HG03457 (cell line): Measurements from ENCODE around the gene DDX49.

Experiments
- ATAC-seq: cut with Tn5 transposase; IDR thresholded peaks from one replicate; pipeline ENCODE4 v1.9.1; 2021; ENCODE audit warnings: moderate number of reproducible peaks; ENCODE audit not compliant: unreplicated experiment

The DDX49 gene

DNA sequence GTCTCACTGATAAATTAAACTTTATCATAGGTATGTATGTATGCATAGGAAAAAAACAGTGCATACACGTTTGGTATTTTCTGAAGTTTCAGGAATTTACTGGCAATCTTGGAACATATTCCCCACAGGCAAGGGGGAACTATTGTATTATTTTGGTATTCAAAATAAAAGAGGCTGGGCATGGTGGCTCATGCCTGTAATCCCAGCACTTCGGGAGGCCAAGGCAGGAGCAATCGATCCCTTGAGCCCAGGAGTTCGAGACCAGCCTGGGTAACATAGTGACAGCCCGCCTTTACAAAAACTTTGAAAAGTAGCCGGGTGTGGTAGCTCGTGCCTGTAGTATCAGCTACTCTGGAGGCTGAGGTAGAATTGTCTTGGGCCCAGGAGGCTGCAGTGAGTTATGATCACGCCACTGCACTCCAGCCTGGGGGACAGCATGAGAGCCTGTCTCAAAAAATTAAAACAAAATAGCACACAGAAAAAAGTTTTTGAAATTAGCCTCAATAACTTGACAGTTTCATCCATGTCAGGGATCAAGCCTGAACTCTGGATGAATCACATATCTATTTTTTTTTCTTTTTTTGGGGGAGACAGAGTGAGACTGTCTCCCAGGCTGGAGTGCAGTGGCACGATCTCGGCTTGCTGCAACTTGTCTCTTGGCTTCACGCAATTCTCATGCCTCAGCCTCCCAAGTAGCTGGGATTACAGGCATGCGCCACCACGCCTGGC lies 50.6 kb downstream of the DDX49 start:
- ATAC-seq: no peak

DNA sequence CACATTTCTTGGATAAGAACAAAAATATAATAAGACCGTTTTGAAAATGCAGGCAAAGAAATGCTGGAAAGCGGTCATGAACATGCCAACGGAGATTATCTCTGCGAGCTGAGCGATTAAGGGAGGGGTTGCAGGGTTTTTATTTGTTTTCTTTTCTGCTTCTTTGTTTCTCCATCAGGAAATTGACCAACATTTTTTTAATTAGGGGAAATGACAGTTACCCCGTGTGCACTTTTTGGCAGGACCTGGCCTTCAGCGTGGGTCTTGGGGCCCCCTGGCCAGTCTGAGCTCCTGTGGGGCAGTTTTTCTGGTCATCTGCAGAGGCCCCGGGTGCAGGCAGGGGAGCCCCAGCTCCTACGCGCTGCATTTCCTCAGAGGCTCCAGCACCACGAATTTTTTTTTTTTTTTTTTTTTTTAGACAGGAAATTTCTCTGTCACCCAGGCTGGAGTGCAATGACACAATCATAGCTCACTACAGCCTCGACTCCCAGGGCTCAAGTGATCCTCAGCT lies 52.8 kb downstream of the DDX49 start:
- no peak for ATAC-seq

DNA sequence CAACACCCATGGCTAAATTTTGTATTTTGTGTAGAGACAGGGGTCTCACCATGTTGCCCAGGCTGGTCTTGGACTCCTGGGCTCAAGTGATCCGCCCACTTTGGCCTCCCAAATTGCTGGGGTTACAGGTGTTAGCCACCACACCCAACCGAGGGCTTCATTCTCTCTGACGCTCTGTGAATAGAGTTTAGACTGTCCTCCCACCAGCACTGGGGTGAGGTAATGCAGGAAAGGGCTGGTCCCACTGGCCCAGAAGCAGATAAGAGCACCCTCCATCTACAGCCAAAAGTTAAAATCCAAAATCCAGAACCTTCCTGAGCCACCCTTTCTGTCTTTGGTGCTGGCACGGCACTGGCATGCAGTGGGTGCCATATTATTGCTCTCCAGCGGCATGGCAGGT lies 53.3 kb downstream of the DDX49 start:
- no peak for ATAC-seq

DNA sequence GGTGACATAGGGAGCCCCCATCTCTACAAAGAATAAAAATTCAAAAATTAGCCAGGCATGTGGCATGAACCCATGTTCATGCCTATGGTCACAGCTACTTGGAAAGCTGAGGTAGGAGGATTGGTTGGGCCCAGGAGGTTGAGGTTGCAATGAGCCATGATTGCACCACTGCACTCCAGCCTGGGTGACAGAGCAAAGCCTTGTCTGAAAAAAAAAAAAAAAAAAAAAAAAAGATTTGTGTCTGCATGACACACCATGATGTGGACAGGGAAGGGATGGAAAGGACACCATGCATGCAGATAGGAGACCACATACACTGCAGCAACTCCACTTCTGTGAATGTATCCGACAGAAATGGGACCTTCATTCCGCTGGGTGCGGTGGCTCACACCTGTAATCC lies 55.5 kb downstream of the DDX49 start:
- ATAC-seq: no peak

DNA sequence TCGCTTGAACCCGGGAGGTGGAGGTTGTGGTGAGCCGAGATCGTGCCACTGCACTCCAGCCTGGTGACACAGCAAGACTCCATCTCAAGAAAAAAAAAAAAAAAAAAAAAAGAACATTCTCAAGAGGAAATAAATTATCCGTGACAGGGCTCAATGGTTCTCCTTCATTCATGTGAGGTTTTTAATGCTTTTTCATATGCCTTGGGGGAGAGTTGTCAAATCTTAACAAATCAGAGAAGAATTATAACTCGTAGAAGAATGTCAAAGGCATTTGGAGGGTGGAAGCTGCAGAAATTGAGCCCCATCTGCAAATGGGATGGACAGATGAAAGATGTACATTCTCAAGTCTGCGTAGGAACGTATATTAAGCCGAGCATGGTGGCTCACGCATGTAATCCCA lies 56.4 kb downstream of the DDX49 start:
- no peak for ATAC-seq
